Measurements from ENCODE around the gene ID4. TPM values are rescaled to one million over a fixed set of nuclear protein-coding genes. Genes with fewer than 3 reads are reported as not detected.

ID4 gene
- total RNA-seq, 1 experiment from 2014 or later, result 0.10 TPM

GRCh38 chr6:19805129-19805481 lies 32.1 kb upstream of the ID4 start:
- peak overlapping the region; percentile 89 for H3K27ac ChIP-seq (ENCODE audit: low read depth, low read length)
- BruUV-seq (replicated peaks), result TSS peak; percentile 87
- POLR2A ChIA-PET, result no interaction called here
- RAD21 ChIA-PET (ENCODE audit: low non-redundant PET in 1 of 2, low total read pairs in 2 of 2, uncharacterized antibody in 2 of 2, unreplicated experiment in 2 of 2), result no interaction called here
- peaks cover 26 to 31% of the 10 kb centered on the region in 2 experiments for H3K4me1 ChIP-seq (ENCODE audit: control insufficient read depth in 1 of 2, insufficient read depth in 2 of 2, low read length in 2 of 2)
- H3K27me3 ChIP-seq (ENCODE audit: insufficient read depth, low read length), result no peaks in the 10 kb centered on the region
- TF ChIP-seq YY1 (IDR thresholded peaks at IDR 0.05; ENCODE audit: extremely low read depth, insufficient replicate concordance, low read depth, low read length) (no peak), RAD21 (IDR thresholded peaks at IDR 0.05; ENCODE audit: low read depth) (0 out of 2 replicates have a peak, but pooled peaks have one; percentile 1), CEBPB (IDR thresholded peaks at IDR 0.05; ENCODE audit: low read depth) (no peak)
- H3K4me3 ChIP-seq (replicated peaks in 1 of 2; ENCODE audit: low read depth in 1 of 2, low read length in 2 of 2), result peak overlapping the region; percentile 39 to 68
- DNase-seq (ENCODE audit: low read depth, low spot score), result peak; percentile 6
- no peaks in the 10 kb centered on the region for H4K20me1 ChIP-seq (ENCODE audit: insufficient read depth)
- H3K9me3 ChIP-seq (ENCODE audit: control insufficient read depth in 1 of 2, insufficient read depth in 1 of 2, low read depth in 1 of 2, low read length in 2 of 2), result no peaks in the 10 kb centered on the region
- H2AFZ ChIP-seq (ENCODE audit: low read depth, low read length, poor library complexity, severe bottlenecking), result peak overlapping the region; percentile 33
- H3K36me3 ChIP-seq (ENCODE audit: control insufficient read depth in 1 of 2, insufficient read depth in 2 of 2, low read length in 2 of 2), result no peaks in the 10 kb centered on the region
- no peaks in the 10 kb centered on the region for H3K79me2 ChIP-seq (ENCODE audit: insufficient read depth, low read length)
- peak; percentile 26 for ATAC-seq
- CTCF ChIA-PET, result no interaction called here
- intact Hi-C loops (cut with micrococcal nuclease), result no loop called here
- peak overlapping the region; percentile 95 for H3K4me2 ChIP-seq (ENCODE audit: low read length)
- no peaks in the 10 kb centered on the region for H3K9me2 ChIP-seq (ENCODE audit: insufficient read depth)
- H3K9ac ChIP-seq (ENCODE audit: low read length), result peak overlapping the region; percentile 76

- Histone ChIP-seq H3K9me2 (ENCODE audit: insufficient read depth) (no peaks in the 10 kb centered on the region), H3K9me3 (ENCODE audit: control insufficient read depth in 1 of 2, insufficient read depth in 1 of 2, low read depth in 1 of 2, low read length in 2 of 2) (no peaks in the 10 kb centered on the region), H3K36me3 (ENCODE audit: control insufficient read depth in 1 of 2, insufficient read depth in 2 of 2, low read length in 2 of 2) (no peaks in the 10 kb centered on the region), H3K27ac (ENCODE audit: low read depth, low read length) (peak overlapping the region; percentile 21; the same call in 1 of the 2 replicates), H3K4me1 (ENCODE audit: control insufficient read depth in 1 of 2, insufficient read depth in 2 of 2, low read length in 2 of 2) (peaks cover 39 to 40% of the 10 kb centered on the region in 2 experiments), H3K27me3 (ENCODE audit: insufficient read depth, low read length) (no peaks in the 10 kb centered on the region), H3K79me2 (ENCODE audit: insufficient read depth, low read length) (no peaks in the 10 kb centered on the region), H3K4me3 (replicated peaks in 1 of 2; ENCODE audit: low read depth in 1 of 2, low read length in 2 of 2) (no peak overlapping the region), H3K4me2 (ENCODE audit: low read length) (no peak overlapping the region), H2AFZ (ENCODE audit: low read depth, low read length, poor library complexity, severe bottlenecking) (no peak overlapping the region), H4K20me1 (ENCODE audit: insufficient read depth) (no peaks in the 10 kb centered on the region), H3K9ac (ENCODE audit: low read length) (no peak overlapping the region)
- ChIA-PET POLR2A (no interaction called here), RAD21 (ENCODE audit: low non-redundant PET in 1 of 2, low total read pairs in 2 of 2, uncharacterized antibody in 2 of 2, unreplicated experiment in 2 of 2) (no interaction called here), CTCF (no interaction called here)
- DNase-seq (ENCODE audit: low read depth, low spot score) (no peak), ATAC-seq (no peak)
- intact Hi-C loops (cut with micrococcal nuclease), result no loop called here
- no TSS peak for BruUV-seq (replicated peaks)
- no peak for TF ChIP-seq SRF (IDR thresholded peaks at IDR 0.05; ENCODE audit: low read depth)
- no peak for TF ChIP-seq MAX (IDR thresholded peaks at IDR 0.05)
- TF ChIP-seq POLR2A (IDR thresholded peaks at IDR 0.05; ENCODE audit: borderline replicate concordance, extremely low read depth, insufficient read depth, insufficient read length), result no peak
- TF ChIP-seq REST (IDR thresholded peaks at IDR 0.05; ENCODE audit: low read depth), result no peak
- TF ChIP-seq FOSL1 (IDR thresholded peaks at IDR 0.05; ENCODE audit: low read depth), result no peak
- no peak for TF ChIP-seq SIN3A (IDR thresholded peaks at IDR 0.05; ENCODE audit: low read depth)
- TF ChIP-seq CTCF (IDR thresholded peaks at IDR 0.05 in 2 of 3, conservative IDR thresholded peaks at IDR 0.05 in 1 of 3; ENCODE audit: borderline replicate concordance in 1 of 3, insufficient read depth in 1 of 3, low read depth in 2 of 3, low read length in 2 of 3), result no peak
- TF ChIP-seq CEBPB (IDR thresholded peaks at IDR 0.05; ENCODE audit: low read depth), result no peak
- no peak for TF ChIP-seq YY1 (IDR thresholded peaks at IDR 0.05; ENCODE audit: extremely low read depth, insufficient replicate concordance, low read depth, low read length)
- no peak for TF ChIP-seq EZH2 (IDR thresholded peaks at IDR 0.05)
- TF ChIP-seq EZH2phosphoT487 (IDR thresholded peaks at IDR 0.05; ENCODE audit: borderline replicate concordance), result no peak
- no peak for TF ChIP-seq ELF1 (IDR thresholded peaks at IDR 0.05; ENCODE audit: borderline replicate concordance, low read depth)
- TF ChIP-seq TCF7L2 (IDR thresholded peaks at IDR 0.05; ENCODE audit: borderline replicate concordance, extremely low read depth, insufficient read depth, insufficient read length), result no peak
- no peak for TF ChIP-seq CBX3 (IDR thresholded peaks at IDR 0.05; ENCODE audit: low read depth)
- no peak for TF ChIP-seq ZFX (IDR thresholded peaks at IDR 0.05)
- no peak for TF ChIP-seq ATF3 (IDR thresholded peaks at IDR 0.05)
Measured at GRCh38 chr6:19806971-19807396, 30.2 kb upstream of the ID4 start.

Data from HCT116 (cell line).